Measurements from ENCODE around the gene RCL1. TPM values are rescaled to one million over a fixed set of nuclear protein-coding genes. Genes with fewer than 3 reads are reported as not detected.

The RCL1 gene
- total and polyA plus RNA-seq, 8 donors: 11.2 to 22.6 (median 18.2) TPM

GRCh38 chr9:4875559-4875958, 82.8 kb downstream of the RCL1 start:
- Histone ChIP-seq H3K36me3 (no peaks in the 10 kb centered on the region), H3K27me3 (no peaks in the 10 kb centered on the region), H3K4me3 (no peak overlapping the region), H3K9me3 (no peaks in the 10 kb centered on the region), H3K4me1 (no peaks in the 10 kb centered on the region), H3K27ac (no peak overlapping the region)
- intact Hi-C loops (cut with DNase I): no loop called here
- ATAC-seq: no peak
- no peak for TF ChIP-seq CTCF (IDR thresholded peaks at IDR 0.05)
- no peak for DNase-seq

GRCh38 chr9:4879115-4879558, 86.4 kb downstream of the RCL1 start:
- Histone ChIP-seq H3K4me1 (no peaks in the 10 kb centered on the region), H3K9me3 (no peaks in the 10 kb centered on the region), H3K36me3 (peaks cover 0 to under 1% of the 10 kb centered on the region in 2 donors), H3K4me3 (no peak overlapping the region), H3K27me3 (no peaks in the 10 kb centered on the region), H3K27ac (no peak overlapping the region)
- intact Hi-C loops (cut with DNase I): no loop called here
- DNase-seq (no peak), ATAC-seq (no peak)
- no peak for TF ChIP-seq CTCF (IDR thresholded peaks at IDR 0.05)

DNA sequence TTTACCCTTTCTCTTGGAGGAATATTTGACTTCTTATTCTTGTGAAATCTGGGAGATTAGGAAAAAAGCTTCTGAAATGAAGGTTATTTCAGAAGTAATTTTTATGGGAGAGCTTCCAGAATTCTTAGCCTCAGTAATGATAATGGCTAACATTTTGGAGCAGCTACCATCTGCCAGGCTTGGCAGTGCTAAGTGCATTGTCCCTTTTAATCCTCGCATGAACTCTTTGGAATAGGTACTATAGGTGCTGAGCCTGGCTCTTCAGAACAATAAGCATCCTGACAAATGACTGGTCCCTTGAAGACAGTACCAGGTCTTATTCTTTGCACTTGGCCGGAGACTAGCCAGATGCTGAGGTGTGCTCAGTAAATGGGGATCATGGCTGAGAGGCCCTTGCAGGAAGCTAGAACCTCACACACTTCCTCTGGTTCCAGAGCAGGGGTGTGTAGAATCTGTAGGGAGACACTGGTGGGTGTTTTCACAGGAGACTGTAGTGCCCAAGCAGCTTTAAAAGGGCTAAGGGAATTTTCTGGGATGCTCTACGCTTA, 90.7 kb downstream of the RCL1 start:
- Histone ChIP-seq H3K4me3 (no peak overlapping the region), H3K27ac (no peak overlapping the region), H3K9me3 (no peaks in the 10 kb centered on the region), H3K36me3 (peaks cover 0 to 4% of the 10 kb centered on the region in 2 donors), H3K4me1 (no peaks in the 10 kb centered on the region), H3K27me3 (no peaks in the 10 kb centered on the region)
- no peak for DNase-seq
- no peak for ATAC-seq
- no peak for TF ChIP-seq CTCF (IDR thresholded peaks at IDR 0.05)
- intact Hi-C loops (cut with DNase I): no loop called here

- Histone ChIP-seq H3K27ac (peak overlapping the region in 1 of 2 donors; percentile 19), H3K4me3 (no peak overlapping the region), H3K4me1 (no peaks in the 10 kb centered on the region), H3K9me3 (no peaks in the 10 kb centered on the region), H3K36me3 (peaks cover 0 to 4% of the 10 kb centered on the region in 2 donors), H3K27me3 (no peaks in the 10 kb centered on the region)
- peak in 1 of 4 donors; percentile 12 for DNase-seq
- TF ChIP-seq CTCF (IDR thresholded peaks at IDR 0.05): no peak
- ATAC-seq: peak; percentile 74
- intact Hi-C loops (cut with DNase I): no loop called here
These were observed 94.0 kb downstream of the RCL1 start for GRCh38 chr9:4886698-4887097.

GRCh38 chr9:4887556-4887955, 94.8 kb downstream of the RCL1 start:
- H3K27ac ChIP-seq: no peak overlapping the region
- no peak for TF ChIP-seq CTCF (IDR thresholded peaks at IDR 0.05)
- DNase-seq (peak in 3 of 4 donors; percentile 18 to 69 (median 55)), ATAC-seq (peak; percentile 92)
- peaks cover 0 to 4% of the 10 kb centered on the region in 2 donors for H3K36me3 ChIP-seq
- H3K27me3 ChIP-seq: no peaks in the 10 kb centered on the region
- intact Hi-C loops (cut with DNase I): no loop called here
- no peaks in the 10 kb centered on the region for H3K9me3 ChIP-seq
- no peak overlapping the region for H3K4me3 ChIP-seq
- H3K4me1 ChIP-seq: no peaks in the 10 kb centered on the region
